GM12878 (cell line): ENCODE data around the gene DNAJC5.
"Not testable (repeated sequence)": the region's sequence is repeated elsewhere in the genome, so short reads cannot be mapped to it uniquely, and the experiment has no call there.

Experiments used
- BACH1 ChIP-seq: fragments of 450-650 bp; IDR thresholded peaks from 2 replicates; pipeline ENCODE4 v1.6.1; 2017; ENCODE audit warnings: mild to moderate bottlenecking, borderline replicate concordance
- CBFB ChIP-seq: IDR thresholded peaks from 2 replicates; pipeline ENCODE4 v1.6.1; 2016; ENCODE audit warnings: antibody characterized with exemption, low read depth
- CREB1 ChIP-seq: IDR thresholded peaks from 2 replicates; pipeline ENCODE4 v1.6.1; 2012; ENCODE audit warnings: low read depth, mild to moderate bottlenecking, inconsistent platforms
- CTCF ChIP-seq, 3 experiments: IDR thresholded peaks in 2 of 3; conservative IDR thresholded peaks in 1 of 3; 2 replicates each; pipeline ENCODE4 v1.5.1; 2011; ENCODE audit warnings: low read depth in 3 of 3, low read length in 3 of 3, mild to moderate bottlenecking in 3 of 3, control low read depth in 2 of 3, moderate library complexity in 2 of 3, inconsistent platforms in 1 of 3, mixed read lengths in 1 of 3; ENCODE audit not compliant: control insufficient read depth in 2 of 3, insufficient read depth in 1 of 3; ENCODE audit errors: extremely low read depth in 1 of 3
- FOS ChIP-seq: IDR thresholded peaks from 3 replicates; pipeline ENCODE4 v1.6.1; 2011; ENCODE audit warnings: borderline replicate concordance; ENCODE audit not compliant: insufficient read length; ENCODE audit errors: extremely low read depth
- MEF2A ChIP-seq: IDR thresholded peaks from 2 replicates; pipeline ENCODE4 v1.6.1; 2011; ENCODE audit warnings: low read depth, mild to moderate bottlenecking, low read length, moderate library complexity; ENCODE audit not compliant: insufficient read depth
- TAF1 ChIP-seq: IDR thresholded peaks from 2 replicates; pipeline ENCODE4 v1.6.1; 2011; ENCODE audit warnings: mild to moderate bottlenecking, low read depth, low read length, borderline replicate concordance

- not testable (repeated sequence) for TF ChIP-seq CTCF (IDR thresholded peaks at IDR 0.05 in 2 of 3, conservative IDR thresholded peaks at IDR 0.05 in 1 of 3; ENCODE audit: control insufficient read depth in 2 of 3, extremely low read depth in 1 of 3, insufficient read depth in 1 of 3, low read depth in 3 of 3, low read length in 3 of 3); TAF1; BACH1; CREB1; CBFB; MEF2A; FOS
Observed at GRCh38 chr20:63853733-63854068, 41.2 kb upstream of the DNAJC5 start.
